ENCODE data around the gene OSBPL2. TPM values are rescaled to one million over a fixed set of nuclear protein-coding genes. Genes with fewer than 3 reads are reported as not detected.

Gene OSBPL2
- total and polyA plus RNA-seq, 11 donors = 20.0 to 57.9 (median 38.3) TPM

DNA sequence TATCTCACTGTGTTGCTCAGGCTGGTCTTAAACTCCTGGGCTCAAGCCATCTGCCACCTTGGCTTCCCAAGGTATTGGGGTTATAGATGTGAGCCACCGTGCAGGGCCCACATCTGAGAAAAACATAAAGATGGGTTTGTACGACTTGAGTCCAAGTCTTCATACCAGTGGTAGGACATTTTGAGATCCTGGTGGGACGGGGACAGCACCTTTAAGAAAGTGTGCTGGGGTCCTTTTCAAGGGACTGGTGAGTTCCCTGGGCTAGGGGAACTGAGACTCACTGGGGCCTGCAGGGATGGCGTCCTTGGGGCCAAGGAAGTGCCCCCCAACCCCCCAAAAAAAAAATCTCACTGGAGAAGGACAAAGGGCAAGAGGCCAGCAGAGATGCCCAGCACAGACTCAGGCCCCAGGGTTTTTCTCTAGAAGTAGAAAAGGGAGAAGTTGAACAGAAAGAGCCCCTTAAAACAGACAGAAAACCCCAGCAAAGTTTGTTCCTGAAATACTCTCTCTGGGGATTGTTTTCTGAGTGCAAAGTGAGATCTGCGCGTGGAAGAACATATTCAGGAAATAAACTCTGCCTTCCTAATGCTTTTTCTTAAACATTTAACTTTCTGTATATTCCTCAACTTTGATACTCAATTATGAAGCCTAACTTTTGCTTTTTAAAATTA, 10.7 kb downstream of the OSBPL2 start:
- peaks cover 0 to 8% (median 0%) of the 10 kb centered on the region in 9 donors for H3K36me3 ChIP-seq
- DNase-seq (no peak), ATAC-seq (no peak)
- intact Hi-C loops (cut with DNase I) = loop anchor here in 1 of 10 donors (5.0 kb wide), 1 partner anchor 33 kb away; no protein-coding TSS in a partner anchor
- no peak overlapping the region for H3K27ac ChIP-seq
- 77 to 87% (median 79%) methylated on average over 6 of the region's 6 CpGs for WGBS, 4 donors
- no peak overlapping the region for H3K4me3 ChIP-seq
- peaks cover 0 to 66% (median 37%) of the 10 kb centered on the region in 12 donors for H3K4me1 ChIP-seq
- H3K9me3 ChIP-seq = no peaks in the 10 kb centered on the region
- TF ChIP-seq, protein P1, sequence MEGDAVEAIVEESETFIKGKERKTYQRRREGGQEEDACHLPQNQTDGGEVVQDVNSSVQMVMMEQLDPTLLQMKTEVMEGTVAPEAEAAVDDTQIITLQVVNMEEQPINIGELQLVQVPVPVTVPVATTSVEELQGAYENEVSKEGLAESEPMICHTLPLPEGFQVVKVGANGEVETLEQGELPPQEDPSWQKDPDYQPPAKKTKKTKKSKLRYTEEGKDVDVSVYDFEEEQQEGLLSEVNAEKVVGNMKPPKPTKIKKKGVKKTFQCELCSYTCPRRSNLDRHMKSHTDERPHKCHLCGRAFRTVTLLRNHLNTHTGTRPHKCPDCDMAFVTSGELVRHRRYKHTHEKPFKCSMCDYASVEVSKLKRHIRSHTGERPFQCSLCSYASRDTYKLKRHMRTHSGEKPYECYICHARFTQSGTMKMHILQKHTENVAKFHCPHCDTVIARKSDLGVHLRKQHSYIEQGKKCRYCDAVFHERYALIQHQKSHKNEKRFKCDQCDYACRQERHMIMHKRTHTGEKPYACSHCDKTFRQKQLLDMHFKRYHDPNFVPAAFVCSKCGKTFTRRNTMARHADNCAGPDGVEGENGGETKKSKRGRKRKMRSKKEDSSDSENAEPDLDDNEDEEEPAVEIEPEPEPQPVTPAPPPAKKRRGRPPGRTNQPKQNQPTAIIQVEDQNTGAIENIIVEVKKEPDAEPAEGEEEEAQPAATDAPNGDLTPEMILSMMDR (IDR thresholded peaks at IDR 0.05) = no peak
- TF ChIP-seq POLR2A (IDR thresholded peaks at IDR 0.05) = no peak
- H3K27me3 ChIP-seq = no peaks in the 10 kb centered on the region

DNA sequence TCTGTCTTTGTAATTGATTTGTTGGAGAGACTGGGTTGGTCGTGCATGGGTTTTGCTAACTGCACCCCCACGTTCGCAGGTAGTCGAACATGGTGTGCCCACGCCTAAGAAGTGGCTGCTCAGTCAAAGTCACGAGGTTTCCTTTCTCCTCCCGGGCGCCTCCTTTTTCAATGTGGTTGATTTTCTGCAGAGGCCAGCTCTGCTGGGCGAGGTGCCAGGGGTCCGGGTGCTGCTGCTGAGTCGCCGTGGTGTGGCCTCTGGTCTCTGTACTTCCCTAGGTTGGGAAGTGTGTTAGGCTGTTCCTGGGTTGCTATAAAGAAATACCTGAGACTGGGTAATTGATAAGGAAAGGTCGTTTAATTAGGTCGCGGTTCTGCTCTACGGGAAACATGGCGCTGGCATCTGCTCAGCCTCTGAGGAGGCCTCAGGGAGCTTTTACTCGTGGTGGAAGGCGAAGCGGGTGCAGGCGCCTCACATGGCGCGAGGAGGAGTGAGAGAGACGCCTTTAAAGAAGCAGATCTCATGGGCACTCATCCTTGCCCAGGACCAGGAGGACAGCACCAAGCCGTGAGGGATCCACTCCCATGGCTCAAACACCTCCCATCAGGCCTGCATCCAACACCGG, 14.1 kb downstream of the OSBPL2 start:
- DNase-seq = peak in 1 of 5 donors; percentile 49
- Histone ChIP-seq H3K9me3 (no peaks in the 10 kb centered on the region), H3K36me3 (peaks cover 0 to 22% (median 16%) of the 10 kb centered on the region in 9 donors), H3K4me1 (peaks cover 0 to 36% (median 10%) of the 10 kb centered on the region in 12 donors), H3K4me3 (no peak overlapping the region), H3K27me3 (no peaks in the 10 kb centered on the region), H3K27ac (no peak overlapping the region)
- intact Hi-C loops (cut with DNase I) = no loop called here
- TF ChIP-seq, protein P1 (IDR thresholded peaks at IDR 0.05) = no peak
- no peak for TF ChIP-seq POLR2A (IDR thresholded peaks at IDR 0.05)
- ATAC-seq = no peak
- WGBS, 4 donors = 83 to 88% (median 86%) methylated on average over 26 of the region's 26 CpGs

DNA sequence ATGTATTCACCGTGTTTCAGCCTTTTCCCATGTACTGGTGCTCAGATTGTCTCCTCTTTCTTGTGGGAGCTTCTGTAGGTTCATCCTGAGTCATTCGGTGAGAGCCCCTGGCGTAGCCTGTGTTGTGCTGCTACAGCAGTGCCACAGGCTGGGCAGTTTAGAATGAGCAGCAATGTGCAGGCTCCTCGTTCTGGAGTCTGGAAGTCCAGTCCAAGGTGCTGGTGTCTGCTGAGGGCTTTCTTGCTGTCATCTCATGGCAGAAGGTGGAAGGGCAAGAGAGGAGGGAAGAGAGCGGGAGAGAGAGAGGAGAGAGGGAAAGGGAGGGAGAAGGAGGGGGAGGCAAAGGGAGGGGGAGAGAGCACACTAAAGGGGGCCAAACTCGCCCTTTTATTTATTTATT, 15.1 kb downstream of the OSBPL2 start:
- Histone ChIP-seq H3K27me3 (no peaks in the 10 kb centered on the region), H3K36me3 (peaks cover 0 to 30% (median 19%) of the 10 kb centered on the region in 9 donors), H3K4me3 (no peak overlapping the region), H3K4me1 (peaks cover 0 to 35% (median 13%) of the 10 kb centered on the region in 12 donors), H3K9me3 (no peaks in the 10 kb centered on the region), H3K27ac (no peak overlapping the region)
- TF ChIP-seq, protein P1 (IDR thresholded peaks at IDR 0.05) = no peak
- TF ChIP-seq POLR2A (IDR thresholded peaks at IDR 0.05) = no peak
- DNase-seq = no peak
- ATAC-seq = no peak
- intact Hi-C loops (cut with DNase I) = no loop called here
- WGBS, 4 donors = 90 to 93% (median 92%) methylated on average over 6 of the region's 6 CpGs

DNA sequence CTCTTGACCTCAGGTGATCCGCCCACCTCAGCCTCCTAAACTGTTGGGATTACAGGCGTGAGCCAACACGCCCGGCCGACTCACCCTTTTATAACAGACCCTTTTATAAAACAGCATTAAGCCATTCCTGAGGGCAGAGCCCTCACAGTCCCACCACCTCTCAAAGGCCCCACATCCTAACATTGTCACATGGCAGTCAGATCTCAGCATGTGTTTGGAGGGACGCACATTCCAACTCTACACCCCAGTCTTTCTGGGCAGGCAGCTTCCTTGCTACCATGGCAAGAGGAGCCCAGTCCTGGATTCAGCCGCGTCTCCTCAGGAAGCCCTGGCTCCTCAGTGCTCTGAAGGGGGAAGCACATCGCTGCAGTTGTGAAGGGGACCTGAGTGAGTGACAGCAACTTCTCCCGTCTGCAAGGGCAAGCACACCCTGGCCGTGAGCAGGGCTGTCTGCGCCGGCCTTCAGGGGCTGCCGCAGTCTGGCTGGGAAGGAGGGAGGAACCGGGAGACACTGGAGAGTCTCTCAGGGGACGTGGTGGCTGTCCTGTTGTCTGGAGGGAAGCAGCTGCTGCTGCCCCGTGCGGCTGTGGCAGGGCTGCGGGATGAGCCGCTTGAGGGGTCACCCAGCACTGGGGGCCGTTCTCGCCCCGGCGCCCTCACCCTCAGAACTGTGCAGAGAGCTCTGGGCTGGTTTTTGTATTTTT, 15.9 kb downstream of the OSBPL2 start:
- ATAC-seq = peak in 2 of 4 donors; percentile 8 to 22
- 60 to 66% (median 63%) methylated on average over 17 to 24 of the region's 24 CpGs for WGBS, 4 donors
- TF ChIP-seq POLR2A (IDR thresholded peaks at IDR 0.05) = no peak
- TF ChIP-seq, protein P1 (IDR thresholded peaks at IDR 0.05) = no peak
- H3K9me3 ChIP-seq = no peaks in the 10 kb centered on the region
- peaks cover 0 to 39% (median 16%) of the 10 kb centered on the region in 12 donors for H3K4me1 ChIP-seq
- intact Hi-C loops (cut with DNase I) = no loop called here
- no peak overlapping the region for H3K4me3 ChIP-seq
- peak in 1 of 5 donors; percentile 48 for DNase-seq
- no peaks in the 10 kb centered on the region for H3K27me3 ChIP-seq
- peak overlapping the region in 1 of 12 donors; percentile 10 for H3K27ac ChIP-seq
- H3K36me3 ChIP-seq = peaks cover 0 to 36% (median 22%) of the 10 kb centered on the region in 9 donors
